Measurements from ENCODE around the gene ZNF521.

The ZNF521 gene

GRCh38 chr18:25229081-25229480 is 122.9 kb downstream of the ZNF521 start:
- no peak for TF ChIP-seq TAF1 (IDR thresholded peaks at IDR 0.05; ENCODE audit: borderline replicate concordance, insufficient read depth, low read length)
- TF ChIP-seq FOXP2 (optimal IDR thresholded peaks at IDR 0.05; ENCODE audit: borderline replicate concordance, extremely low read depth, extremely low read length, insufficient read depth): peak; percentile 79
- no peak for TF ChIP-seq REST (IDR thresholded peaks at IDR 0.05; ENCODE audit: insufficient read depth in 1 of 2, low read depth in 2 of 2, low read length in 2 of 2)
- TF ChIP-seq SIN3A (IDR thresholded peaks at IDR 0.05; ENCODE audit: borderline replicate concordance, insufficient read depth, low read length): peak; percentile 72; the same call in 1 of the 2 replicates
- peak; percentile 44; the same call in 1 of the 2 replicates for TF ChIP-seq POLR2AphosphoS5 (IDR thresholded peaks at IDR 0.05; ENCODE audit: low read depth, low read length)

GRCh38 chr18:25228410-25228809 is 123.6 kb downstream of the ZNF521 start:
- TF ChIP-seq REST (IDR thresholded peaks at IDR 0.05; ENCODE audit: insufficient read depth in 1 of 2, low read depth in 2 of 2, low read length in 2 of 2): no peak
- no peak for TF ChIP-seq SIN3A (IDR thresholded peaks at IDR 0.05; ENCODE audit: borderline replicate concordance, insufficient read depth, low read length)
- TF ChIP-seq FOXP2 (optimal IDR thresholded peaks at IDR 0.05; ENCODE audit: borderline replicate concordance, extremely low read depth, extremely low read length, insufficient read depth): no peak
- no peak for TF ChIP-seq POLR2AphosphoS5 (IDR thresholded peaks at IDR 0.05; ENCODE audit: low read depth, low read length)
- no peak for TF ChIP-seq TAF1 (IDR thresholded peaks at IDR 0.05; ENCODE audit: borderline replicate concordance, insufficient read depth, low read length)

DNA sequence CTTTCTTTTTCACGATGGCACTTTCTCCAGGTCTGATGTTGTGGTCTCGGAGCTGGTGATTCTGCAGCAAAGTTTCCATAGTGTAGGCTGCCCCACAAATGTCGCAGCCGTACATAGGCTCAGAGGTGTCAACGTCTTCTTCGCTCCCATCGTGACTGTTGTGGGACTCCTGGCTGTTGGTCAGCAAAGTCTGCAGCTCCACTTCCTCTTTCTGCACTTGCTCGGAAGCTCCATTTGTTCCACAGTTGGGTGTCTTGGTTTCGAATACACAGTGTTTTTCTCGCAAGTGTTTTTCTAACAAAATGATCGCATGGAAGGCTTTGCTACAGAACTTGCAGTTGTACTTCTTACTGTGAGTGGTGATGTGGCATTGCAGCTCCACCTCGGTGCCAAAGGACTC is 126.8 kb downstream of the ZNF521 start:
- no peak for TF ChIP-seq REST (IDR thresholded peaks at IDR 0.05; ENCODE audit: insufficient read depth in 1 of 2, low read depth in 2 of 2, low read length in 2 of 2)
- no peak for TF ChIP-seq SIN3A (IDR thresholded peaks at IDR 0.05; ENCODE audit: borderline replicate concordance, insufficient read depth, low read length)
- TF ChIP-seq FOXP2 (optimal IDR thresholded peaks at IDR 0.05; ENCODE audit: borderline replicate concordance, extremely low read depth, extremely low read length, insufficient read depth): no peak
- TF ChIP-seq POLR2AphosphoS5 (IDR thresholded peaks at IDR 0.05; ENCODE audit: low read depth, low read length): no peak
- no peak for TF ChIP-seq TAF1 (IDR thresholded peaks at IDR 0.05; ENCODE audit: borderline replicate concordance, insufficient read depth, low read length)

GRCh38 chr18:25223899-25224886 is 127.8 kb downstream of the ZNF521 start:
- no peak for TF ChIP-seq POLR2AphosphoS5 (IDR thresholded peaks at IDR 0.05; ENCODE audit: low read depth, low read length)
- TF ChIP-seq FOXP2 (optimal IDR thresholded peaks at IDR 0.05; ENCODE audit: borderline replicate concordance, extremely low read depth, extremely low read length, insufficient read depth): no peak
- no peak for TF ChIP-seq SIN3A (IDR thresholded peaks at IDR 0.05; ENCODE audit: borderline replicate concordance, insufficient read depth, low read length)
- no peak for TF ChIP-seq REST (IDR thresholded peaks at IDR 0.05; ENCODE audit: insufficient read depth in 1 of 2, low read depth in 2 of 2, low read length in 2 of 2)
- no peak for TF ChIP-seq TAF1 (IDR thresholded peaks at IDR 0.05; ENCODE audit: borderline replicate concordance, insufficient read depth, low read length)

Measured in PFSK-1 (cell line).